Thoracic aorta (tissue), 2 donors: ENCODE results near the gene RNF223. TPM values are rescaled to one million over a fixed set of nuclear protein-coding genes. Genes with fewer than 3 reads are reported as not detected.

Experiments
- ATAC-seq: fragments of 150-250 bp; one replicate; pipeline ENCODE4 v1.8.0; 2017; ENCODE audit warnings: low read depth; ENCODE audit not compliant: insufficient number of reproducible peaks, low FRiP score
- DNase-seq: peaks from one replicate; pipeline ENCODE4 v3.0.0-alpha.2; 2020; ENCODE audit warnings: low spot score
- H3K27ac ChIP-seq, 2 donors: fragments of 200-600 bp; sonication (generic); 1 replicate in 1 of 2; 2 replicates in 1 of 2; pipeline ENCODE4 v1.5.1; 2016; ENCODE audit warnings: mild to moderate bottlenecking in 2 of 2, moderate library complexity in 2 of 2
- H3K27me3 ChIP-seq: fragments of 200-600 bp; sonication (generic); replicated peaks from 2 replicates; pipeline ENCODE4 v1.6.0; 2016; ENCODE audit warnings: mild to moderate bottlenecking; ENCODE audit not compliant: insufficient read depth
- H3K36me3 ChIP-seq: fragments of 200-600 bp; sonication (generic); one replicate; pipeline ENCODE4 v1.5.1; 2016
- H3K4me1 ChIP-seq, 2 donors: fragments of 200-600 bp; sonication (generic); 1 replicate in 1 of 2; 2 replicates in 1 of 2; pipeline versions ENCODE4 v1.5.1 to v1.6.0; 2016; ENCODE audit warnings: low read depth in 2 of 2, mild to moderate bottlenecking in 1 of 2; ENCODE audit not compliant: control insufficient read depth in 1 of 2
- H3K4me3 ChIP-seq: fragments of 200-600 bp; sonication (generic); 2 replicates; pipeline ENCODE4 v1.5.1; 2016; ENCODE audit warnings: mild to moderate bottlenecking
- H3K9me3 ChIP-seq: fragments of 200-600 bp; sonication (generic); 2 replicates; pipeline ENCODE4 v1.5.1; 2016
- CTCF ChIP-seq: fragments of 200-600 bp; sonication (generic); IDR thresholded peaks from one replicate; pipeline ENCODE4 v1.5.1; 2019; ENCODE audit warnings: antibody characterized with exemption
- total RNA-seq, 2 donors: library from RNA; depleted of rRNA; stranded (reverse); fragments of >200 nt; gene quantifications; one replicate each; pipeline versions ENCODE4 v1.1.0 to v1.2.3, GENCODE V29; 2016

The RNF223 gene
- total RNA-seq, 2 donors from 2014 or later, result 0.71 TPM; not detected in 1

DNA sequence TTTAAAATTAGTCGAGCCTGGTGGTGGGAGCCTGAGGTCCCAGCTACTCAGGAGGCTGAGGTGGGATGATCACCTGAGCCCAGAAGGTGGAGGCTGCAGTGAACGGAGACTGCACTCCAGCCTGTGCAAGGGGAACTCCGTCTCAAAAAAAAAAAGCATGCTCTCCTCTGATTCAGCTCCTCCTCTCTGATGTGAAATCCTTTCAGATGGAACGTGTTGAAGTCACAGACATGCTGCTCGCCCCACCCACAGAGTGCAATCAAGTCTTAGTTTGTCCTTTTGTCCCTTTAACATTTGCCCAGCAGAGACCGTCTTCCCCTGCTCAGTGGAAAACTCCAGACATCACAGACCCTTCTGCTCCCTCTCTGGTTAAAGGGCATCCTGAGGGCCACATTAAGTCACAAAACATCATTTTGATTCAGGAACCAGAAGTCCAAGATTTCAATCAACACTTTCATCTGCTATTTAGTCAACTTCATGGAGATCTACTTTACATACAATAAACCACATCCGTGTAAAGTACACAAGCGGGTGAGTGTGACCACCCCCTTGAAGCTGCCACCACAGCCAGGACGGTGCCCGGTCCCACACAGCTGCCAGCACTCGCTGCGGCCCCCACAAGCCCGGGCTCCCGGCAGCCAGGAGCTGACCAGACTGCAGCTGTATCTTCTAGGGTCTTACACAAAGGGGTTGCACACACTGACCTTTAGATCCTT lies 18.9 kb upstream of the RNF223 start:
- H3K27me3 ChIP-seq, result no peaks in the 10 kb centered on the region
- TF ChIP-seq CTCF, result no peak
- no peak for ATAC-seq
- no peak for DNase-seq
- no peak overlapping the region for H3K27ac ChIP-seq
- H3K36me3 ChIP-seq, result no peaks in the 10 kb centered on the region
- H3K4me1 ChIP-seq, result no peaks in the 10 kb centered on the region
- no peaks in the 10 kb centered on the region for H3K9me3 ChIP-seq
- H3K4me3 ChIP-seq, result no peak overlapping the region

DNA sequence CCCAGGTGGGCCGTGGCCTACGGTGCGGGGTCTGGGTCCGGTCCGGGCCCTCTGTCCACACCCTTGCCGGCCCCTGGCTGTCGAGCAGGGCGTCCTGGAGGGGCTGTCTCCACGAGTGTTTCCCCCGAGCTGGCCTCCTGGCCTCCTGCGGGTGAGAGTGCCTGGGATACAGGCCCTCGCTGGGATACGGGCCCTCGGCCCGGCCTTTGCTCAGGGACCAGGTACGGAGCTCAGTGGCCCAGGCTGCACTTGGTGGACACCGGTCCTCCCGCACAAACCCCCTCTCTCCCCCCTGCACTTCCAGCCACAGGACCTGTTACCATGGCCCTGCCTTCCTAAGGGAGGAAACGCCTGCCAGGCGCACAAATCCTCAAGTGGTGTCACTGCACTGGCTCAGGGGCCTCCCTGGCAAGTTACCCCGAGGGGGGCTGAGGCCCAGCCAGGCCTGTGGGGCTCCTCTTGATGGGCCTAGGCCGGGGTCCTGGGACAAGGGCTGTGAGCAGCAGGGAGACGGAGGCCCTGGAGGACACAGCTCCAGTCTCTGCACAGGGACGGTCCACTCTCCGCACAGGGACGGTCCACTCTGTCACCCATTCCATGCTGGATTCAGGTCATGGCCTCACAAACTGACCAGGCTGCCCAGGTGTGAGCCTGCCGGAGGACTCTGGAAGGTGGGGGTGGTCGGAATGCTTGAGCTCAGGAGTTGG lies 18.2 kb upstream of the RNF223 start:
- Histone ChIP-seq H3K27ac (no peak overlapping the region), H3K27me3 (no peaks in the 10 kb centered on the region), H3K4me1 (no peaks in the 10 kb centered on the region), H3K4me3 (no peak overlapping the region), H3K9me3 (no peaks in the 10 kb centered on the region), H3K36me3 (no peaks in the 10 kb centered on the region)
- no peak for DNase-seq
- TF ChIP-seq CTCF, result no peak
- ATAC-seq, result no peak

DNA sequence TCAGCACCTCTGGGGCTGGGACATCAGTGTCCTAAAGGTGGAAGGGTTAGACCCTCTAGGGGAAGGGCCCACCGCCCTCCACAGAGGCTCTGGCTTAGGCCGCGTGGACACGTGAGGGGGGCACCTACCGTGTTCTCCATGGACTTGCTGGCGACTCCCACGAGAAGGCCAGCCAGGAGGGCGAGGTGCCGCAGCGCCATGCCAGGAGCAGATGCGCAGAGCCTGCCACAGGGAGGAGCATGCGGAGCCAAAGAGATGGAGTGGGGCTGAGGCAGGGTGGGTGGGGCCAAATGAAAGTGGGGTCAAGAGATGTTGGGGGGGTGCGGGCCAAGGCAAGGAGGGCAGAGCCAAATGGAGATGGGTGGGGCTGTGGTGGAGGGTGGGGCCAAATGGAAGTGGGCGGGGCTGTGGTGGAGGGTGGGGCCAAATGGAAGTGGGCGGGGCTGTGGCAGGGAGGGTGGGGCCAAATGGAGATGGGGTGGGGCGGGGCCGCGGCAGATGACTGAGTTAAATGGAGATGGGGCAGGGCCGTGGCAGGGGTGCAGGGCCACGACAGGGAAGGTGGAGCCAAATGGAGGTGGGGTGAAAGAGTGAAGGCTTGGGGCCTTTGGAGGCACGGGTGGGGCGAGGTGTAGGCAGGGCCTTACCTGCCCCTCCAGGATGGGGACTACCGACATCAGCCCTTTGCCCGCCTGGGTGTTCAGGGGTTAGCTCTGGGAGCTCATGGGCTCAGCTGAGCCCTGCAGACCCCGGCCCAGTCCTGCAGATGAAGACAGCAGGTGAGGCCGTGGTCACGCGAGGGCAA lies 17.4 kb upstream of the RNF223 start:
- Histone ChIP-seq H3K27me3 (no peaks in the 10 kb centered on the region), H3K9me3 (no peaks in the 10 kb centered on the region), H3K27ac (no peak overlapping the region), H3K4me3 (no peak overlapping the region), H3K4me1 (no peaks in the 10 kb centered on the region), H3K36me3 (no peaks in the 10 kb centered on the region)
- no peak for TF ChIP-seq CTCF
- DNase-seq, result no peak
- ATAC-seq, result no peak

- no peak overlapping the region for H3K27ac ChIP-seq
- H3K4me1 ChIP-seq, result no peaks in the 10 kb centered on the region
- H3K9me3 ChIP-seq, result no peaks in the 10 kb centered on the region
- no peaks in the 10 kb centered on the region for H3K36me3 ChIP-seq
- H3K27me3 ChIP-seq, result no peaks in the 10 kb centered on the region
- no peak for TF ChIP-seq CTCF
- DNase-seq (no peak), ATAC-seq (no peak)
- H3K4me3 ChIP-seq, result no peak overlapping the region
Measured at GRCh38 chr1:1090424-1091343, 16.6 kb upstream of the RNF223 start.
